COLO668 (cell line): ENCODE data around the gene OR2C3.
"Not testable (repeated sequence)": the region's sequence is repeated elsewhere in the genome, so short reads cannot be mapped to it uniquely, and the experiment has no call there.

ENCODE experiments used
- DNase-seq: peaks from one replicate; lab custom pipeline; 2025; ENCODE audit not compliant: unreplicated experiment; lab: John Stamatoyannopoulos, UW

OR2C3 gene

GRCh38 chr1:247536340-247536739 lies at the start of gene OR2C3:
Gene OR2C3 (minus strand): TSS chr1:247536440. CDS start chr1:247532511, 3,929 bp downstream.
- DNase-seq = no peak

DNA sequence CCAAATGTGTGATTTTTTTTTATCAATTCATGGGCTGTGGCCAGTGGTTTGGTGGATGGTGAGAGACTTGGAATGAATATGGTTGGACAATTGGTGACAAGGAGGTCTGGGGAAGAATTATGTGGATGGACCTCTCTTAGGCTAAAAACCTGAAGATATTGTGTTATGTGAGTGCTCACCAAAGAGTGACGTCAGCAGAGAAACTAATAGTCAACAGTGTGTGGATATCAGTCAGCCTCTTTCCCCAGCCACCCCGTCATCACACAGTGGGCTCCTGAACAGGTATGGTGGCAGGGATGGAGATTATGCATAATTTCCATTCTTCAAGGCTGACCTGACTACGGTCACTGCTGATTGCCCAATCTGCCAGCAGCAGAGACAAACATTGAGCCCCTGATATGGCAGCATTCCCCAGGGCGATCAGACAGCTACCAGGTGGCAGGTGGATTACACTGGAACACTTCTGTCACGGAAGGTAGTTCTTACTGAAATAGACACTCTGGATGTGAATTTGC lies 42.8 kb upstream of the OR2C3 start:
- no peak for DNase-seq

DNA sequence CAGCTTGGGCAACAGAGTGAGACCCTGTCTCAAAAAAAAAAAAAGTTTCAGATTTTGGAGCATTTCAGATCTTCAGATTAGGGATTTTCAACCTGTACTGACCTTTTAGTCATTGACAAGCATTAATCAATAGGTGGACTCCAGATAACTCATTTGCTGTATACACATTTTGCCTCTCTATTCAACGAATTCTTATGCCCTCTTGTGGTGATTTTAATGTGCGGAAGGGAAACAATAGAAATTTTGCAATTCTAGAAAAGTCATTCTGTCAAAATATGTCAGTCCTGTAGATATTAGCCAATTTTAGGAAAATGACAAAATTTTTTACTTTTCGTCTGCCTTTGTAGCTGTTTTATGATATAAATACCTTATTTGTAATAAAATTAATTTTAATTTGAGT lies 40.3 kb upstream of the OR2C3 start:
- DNase-seq = no peak

DNA sequence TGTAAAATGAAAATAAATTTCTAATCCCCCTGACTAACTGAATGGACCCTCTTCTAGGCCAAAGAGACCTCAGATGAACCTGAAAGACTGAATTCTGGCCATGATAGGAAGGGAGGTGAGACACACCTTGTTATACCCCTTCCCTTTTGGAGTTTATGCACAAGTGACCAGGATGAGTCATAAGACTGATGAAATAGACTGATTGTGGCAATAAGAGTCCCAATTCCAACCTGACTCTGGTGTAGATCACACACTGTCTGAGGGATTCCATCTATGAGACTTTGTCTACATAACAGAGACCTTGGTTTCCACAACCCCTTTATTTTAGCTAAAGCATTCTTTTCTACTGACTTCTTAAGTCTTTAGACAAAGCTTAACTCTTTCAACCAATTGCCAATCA lies 38.4 kb upstream of the OR2C3 start:
- no peak for DNase-seq

DNA sequence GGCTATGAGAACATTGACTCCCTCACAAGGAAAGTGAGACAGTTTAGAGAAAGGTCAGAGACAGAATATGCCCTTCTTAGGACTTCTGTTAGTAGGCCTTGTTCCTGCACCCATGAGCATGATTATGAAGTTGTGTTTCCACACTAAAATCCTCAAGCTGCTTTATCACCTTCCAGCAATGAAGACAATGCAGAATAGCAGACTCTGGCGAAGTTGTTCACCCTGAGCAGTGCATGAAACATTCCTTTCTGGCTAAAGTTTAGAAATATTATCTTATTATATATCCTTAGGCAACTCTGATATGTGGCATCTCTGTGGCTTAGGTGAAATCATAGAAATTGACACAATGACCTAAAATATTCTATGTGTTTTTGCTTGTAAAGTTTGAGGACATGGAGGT lies 38.0 kb upstream of the OR2C3 start:
- no peak for DNase-seq

GRCh38 chr1:247562198-247562597 lies 26.0 kb upstream of the OR2C3 start:
- no peak for DNase-seq

- no peak for DNase-seq
Observed at GRCh38 chr1:247561711-247562110, 25.5 kb upstream of the OR2C3 start.

- no peak for DNase-seq
Observed at GRCh38 chr1:247557926-247558674, 21.9 kb upstream of the OR2C3 start.

GRCh38 chr1:247552231-247552630 lies 16.0 kb upstream of the OR2C3 start:
- no peak for DNase-seq

GRCh38 chr1:247551721-247552120 lies 15.5 kb upstream of the OR2C3 start:
- no peak for DNase-seq

- DNase-seq = no peak
Observed at GRCh38 chr1:247548769-247549182, 12.5 kb upstream of the OR2C3 start, which contains the start of gene GCSAML. Gene GCSAML (plus strand): TSS chr1:247549134. CDS start chr1:247549192, 58 bp downstream.

GRCh38 chr1:247548092-247548491 lies 11.9 kb upstream of the OR2C3 start:
- no peak for DNase-seq

- DNase-seq = no peak
Observed at GRCh38 chr1:247542811-247543210, 6.6 kb upstream of the OR2C3 start.

DNA sequence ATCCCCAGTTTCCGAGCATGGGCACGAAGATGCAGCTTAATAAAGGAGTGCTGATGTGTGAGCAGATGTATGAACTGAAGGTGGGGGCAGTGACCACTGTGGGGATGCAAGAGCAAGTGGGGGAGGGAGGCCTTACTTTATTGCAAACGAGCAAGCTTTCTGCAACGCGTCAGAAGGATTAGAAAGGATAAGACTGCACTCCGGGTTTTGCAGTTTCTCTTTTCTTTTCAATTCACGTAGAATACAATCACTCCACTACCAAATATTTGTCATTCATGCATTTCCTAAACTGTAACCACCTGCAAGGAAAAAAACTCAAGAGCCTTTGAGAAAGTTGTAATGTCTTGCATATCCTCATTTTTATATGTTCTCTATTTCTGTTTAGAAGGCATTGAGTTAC lies 4.3 kb upstream of the OR2C3 start:
- DNase-seq = no peak

DNA sequence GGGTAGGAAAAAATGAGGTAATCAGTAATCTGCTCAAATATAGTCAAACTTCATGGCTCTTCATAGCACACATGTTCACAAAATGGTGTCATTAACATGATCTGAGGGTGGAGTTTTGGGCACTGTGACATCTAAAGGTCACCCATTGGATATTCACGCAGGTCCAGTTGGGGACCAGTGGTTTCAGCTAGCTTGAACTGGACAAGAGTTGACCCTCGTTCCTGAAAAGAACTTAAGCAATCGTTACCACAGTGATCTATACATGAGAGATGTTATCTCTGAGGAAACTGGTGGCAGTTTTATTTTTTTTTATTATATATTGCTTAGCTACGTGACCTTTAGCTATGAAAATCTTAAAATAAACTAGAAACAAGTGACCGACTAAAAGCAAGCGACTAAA lies 3.0 kb upstream of the OR2C3 start:
- DNase-seq = no peak

GRCh38 chr1:247538561-247538960 lies 2.3 kb upstream of the OR2C3 start:
- no peak for DNase-seq

- DNase-seq = no peak
Observed at GRCh38 chr1:247535402-247535801, 838 bp downstream of the OR2C3 start.

DNA sequence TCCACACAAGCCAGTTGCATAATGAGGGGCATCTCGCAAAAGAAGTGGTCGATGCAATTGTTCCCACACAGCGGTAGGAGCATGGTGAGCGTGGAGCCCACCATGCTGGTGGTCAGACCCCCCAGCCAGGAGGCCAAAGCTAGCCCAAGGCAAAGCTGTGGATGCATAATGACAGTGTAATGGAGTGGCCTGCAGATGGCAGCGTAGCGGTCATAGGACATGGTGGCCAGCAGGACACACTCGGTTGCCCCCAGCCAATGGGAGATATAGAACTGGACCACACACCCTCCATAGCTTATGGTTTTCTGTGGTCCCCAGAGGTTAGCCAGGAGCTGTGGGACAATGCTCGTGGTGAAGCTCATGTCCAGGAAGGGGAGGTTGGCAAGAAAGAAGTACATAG lies 4.3 kb downstream of the OR2C3 start:
- no peak for DNase-seq

- no peak for DNase-seq
Observed at GRCh38 chr1:247530785-247531184, 5.5 kb downstream of the OR2C3 start.

DNA sequence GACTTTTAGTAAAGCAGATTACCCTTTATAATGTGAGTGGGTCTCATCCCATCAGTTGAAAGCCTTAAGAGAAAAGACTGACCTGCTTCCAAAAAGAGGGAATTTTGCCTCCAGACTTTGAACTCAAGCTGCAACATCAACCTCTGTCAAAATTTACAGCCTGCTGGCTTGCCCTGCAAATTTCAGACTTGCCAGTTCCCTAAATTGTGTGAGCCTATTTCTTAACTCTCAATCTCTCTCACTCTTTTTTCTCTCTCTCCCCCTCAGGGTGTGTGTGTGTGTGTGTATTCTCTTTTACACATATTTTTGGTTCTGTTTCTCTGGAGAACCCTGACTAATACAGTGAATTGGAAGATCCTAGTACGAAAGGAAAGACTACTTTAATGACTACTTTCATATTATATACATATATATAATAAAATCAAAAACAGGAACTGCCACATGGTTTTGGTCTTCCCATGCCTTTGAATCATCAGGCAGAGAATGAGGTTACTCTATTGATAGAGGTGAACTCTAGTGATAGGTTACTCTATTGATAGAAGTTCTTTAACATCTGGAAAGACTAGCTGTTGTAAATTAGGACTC lies 6.4 kb downstream of the OR2C3 start:
- no peak for DNase-seq

GRCh38 chr1:247528812-247529474 lies 7.3 kb downstream of the OR2C3 start:
- DNase-seq = no peak

DNA sequence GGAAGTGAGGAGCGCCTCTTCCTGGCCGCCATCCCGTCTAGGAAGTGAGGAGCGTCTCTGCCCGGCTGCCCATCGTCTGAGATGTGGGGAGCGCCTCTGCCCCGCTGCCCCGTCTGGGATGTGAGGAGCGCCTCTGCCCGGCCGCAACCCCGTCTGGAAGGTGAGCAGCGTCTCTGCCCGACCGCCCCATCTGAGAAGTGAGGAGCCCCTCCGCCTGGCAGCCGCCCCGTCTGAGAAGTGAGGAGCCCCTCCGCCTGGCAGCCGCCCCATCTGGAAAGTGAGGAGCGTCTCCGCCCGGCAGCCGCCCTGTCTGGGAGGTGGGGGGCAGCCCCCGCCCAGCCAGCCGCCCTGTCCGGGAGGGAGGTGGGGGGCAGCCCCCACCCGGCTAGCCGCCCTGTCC lies 14.4 kb downstream of the OR2C3 start:
- DNase-seq = not testable (repeated sequence)
